Measurements from ENCODE around the gene UQCR11. TPM values are rescaled to one million over a fixed set of nuclear protein-coding genes. Genes with fewer than 3 reads are reported as not detected.

The UQCR11 gene
- total RNA-seq = 10 to 100 TPM; 38.9 to 56.3 TPM

DNA sequence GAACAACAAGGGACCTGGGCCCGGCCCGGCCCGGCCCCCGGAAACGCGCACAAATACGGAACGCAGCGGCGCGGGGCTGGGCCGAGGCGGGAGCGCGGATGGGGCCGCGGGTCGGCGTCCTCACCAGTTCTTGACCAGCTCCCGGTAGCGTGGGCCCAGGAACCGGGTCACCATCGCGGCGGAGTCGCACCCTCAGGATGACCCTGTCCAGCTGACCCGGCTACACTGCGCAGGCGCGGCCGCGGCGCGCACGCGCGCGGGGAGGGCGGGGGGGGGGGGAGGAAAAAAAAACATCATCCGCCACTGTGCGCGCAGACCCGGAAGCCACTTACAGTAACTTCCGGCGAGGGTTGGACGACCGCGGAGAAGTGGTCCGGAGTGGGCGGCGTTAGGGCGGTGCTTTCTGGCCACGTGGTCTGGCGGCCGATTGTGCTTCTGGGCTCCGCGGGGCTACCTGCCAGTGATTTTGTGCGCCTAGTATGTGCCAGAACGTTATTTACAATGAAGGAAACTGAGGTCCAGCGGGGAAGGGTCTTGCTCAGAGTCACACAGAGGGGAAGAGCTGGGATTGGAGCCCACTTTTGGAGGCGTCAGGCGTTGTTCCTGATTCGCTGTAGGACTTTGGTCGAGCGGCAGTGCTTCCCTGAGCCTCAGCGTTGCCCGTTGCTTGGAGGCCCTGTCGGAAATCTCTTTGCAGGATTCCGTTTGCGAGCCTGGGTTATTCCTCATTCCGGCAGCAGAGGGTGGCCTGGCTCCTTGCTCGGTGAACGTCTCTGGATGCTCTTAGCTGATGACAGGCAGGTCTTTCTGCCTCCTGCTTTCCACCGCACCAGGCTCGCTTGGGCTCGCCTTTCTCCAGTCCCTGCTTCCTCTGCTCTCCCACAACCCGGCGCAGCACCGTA lies at the start of gene UQCR11:
Gene UQCR11 (minus strand): TSS at position 227 of the 902 bp plus-strand sequence. CDS start 53 bp downstream, at position 174.

DNA sequence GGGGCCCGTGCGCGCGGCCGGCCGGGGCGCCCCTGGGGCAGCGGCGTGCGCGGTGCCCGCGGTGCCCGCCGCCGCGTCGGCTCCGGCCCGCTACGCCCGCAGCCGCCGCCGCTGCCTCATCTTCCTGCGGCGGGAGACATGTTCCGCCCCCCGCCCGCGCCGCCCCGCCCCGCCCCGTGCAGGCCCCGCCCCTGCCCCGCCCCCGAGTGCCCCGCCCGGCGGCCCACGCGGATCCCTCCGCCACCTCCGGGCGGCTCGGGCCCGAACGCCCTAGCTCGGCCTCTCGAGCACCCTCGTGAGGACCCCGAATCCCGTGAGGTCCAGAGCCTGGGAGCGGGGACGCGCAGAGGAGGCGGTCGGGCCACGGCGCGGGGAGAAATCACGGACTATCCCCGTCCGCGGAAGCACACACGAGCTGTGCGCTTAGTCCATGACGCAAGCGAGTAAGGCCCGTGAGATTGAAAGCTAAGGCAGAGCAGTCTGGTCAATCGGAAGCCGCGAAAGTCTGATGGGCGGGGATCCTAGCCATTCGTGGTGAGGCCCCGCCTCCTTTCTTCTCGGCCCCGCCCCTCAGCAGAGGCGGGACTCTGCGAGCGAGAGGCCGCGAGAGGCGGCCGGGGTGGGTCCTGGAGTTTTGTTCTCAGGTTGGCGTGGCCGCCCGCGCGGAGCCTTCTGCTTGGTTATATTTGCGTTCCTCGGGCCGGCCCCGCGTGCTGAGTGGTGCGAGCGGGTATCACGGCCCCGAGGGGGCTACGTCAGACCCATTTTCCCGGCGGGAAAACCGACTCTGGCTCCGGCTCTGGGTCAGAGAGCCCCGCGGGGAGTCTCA lies 47.4 kb upstream of the UQCR11 start, which contains the start of gene TCF3:
Gene TCF3 (minus strand): TSS at position 145 of the 829 bp plus-strand sequence. CDS start 2,367 bp downstream, outside the sequence.

DNA sequence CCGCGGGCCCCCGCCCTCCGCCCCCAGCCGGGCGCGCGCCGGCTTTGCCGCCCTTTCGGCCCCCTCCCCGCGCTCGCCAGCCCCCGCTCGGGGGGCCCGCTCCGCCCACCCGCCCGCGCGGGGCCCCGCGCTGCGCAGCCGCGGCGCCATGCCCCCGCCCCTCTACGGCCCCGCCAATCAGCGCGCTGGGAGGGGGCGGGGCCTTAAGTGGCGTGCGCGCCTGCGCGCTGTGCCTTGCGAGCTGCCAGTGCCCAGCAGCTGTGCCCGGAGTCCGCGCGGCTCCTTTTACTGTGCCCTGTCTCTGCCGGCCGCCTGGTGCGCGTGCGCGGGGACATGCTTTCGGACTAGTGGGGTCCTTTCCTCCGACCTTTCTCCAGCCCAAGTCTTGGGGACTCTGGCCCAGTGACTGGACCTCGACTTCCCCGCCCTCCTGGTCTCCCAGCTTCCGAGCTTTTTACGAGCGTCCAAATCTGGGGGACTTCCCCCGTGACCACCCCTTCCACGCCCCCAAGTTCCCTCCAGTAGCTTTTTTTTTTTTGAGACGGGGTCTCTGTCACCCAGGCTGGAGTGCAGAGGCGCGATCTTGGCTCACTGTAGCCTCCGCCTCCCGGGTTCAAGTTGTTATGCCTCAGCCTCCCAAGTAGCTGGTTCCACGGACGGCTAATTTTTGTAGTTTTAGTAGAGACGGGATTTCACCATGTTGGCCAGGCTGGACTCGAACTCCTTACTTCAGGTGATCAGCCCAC lies 12.3 kb downstream of the UQCR11 start, which contains the start of gene MBD3:
Gene MBD3 (minus strand): TSS at position 111 of the 746 bp plus-strand sequence. CDS start 234 bp downstream, outside the sequence.

DNA sequence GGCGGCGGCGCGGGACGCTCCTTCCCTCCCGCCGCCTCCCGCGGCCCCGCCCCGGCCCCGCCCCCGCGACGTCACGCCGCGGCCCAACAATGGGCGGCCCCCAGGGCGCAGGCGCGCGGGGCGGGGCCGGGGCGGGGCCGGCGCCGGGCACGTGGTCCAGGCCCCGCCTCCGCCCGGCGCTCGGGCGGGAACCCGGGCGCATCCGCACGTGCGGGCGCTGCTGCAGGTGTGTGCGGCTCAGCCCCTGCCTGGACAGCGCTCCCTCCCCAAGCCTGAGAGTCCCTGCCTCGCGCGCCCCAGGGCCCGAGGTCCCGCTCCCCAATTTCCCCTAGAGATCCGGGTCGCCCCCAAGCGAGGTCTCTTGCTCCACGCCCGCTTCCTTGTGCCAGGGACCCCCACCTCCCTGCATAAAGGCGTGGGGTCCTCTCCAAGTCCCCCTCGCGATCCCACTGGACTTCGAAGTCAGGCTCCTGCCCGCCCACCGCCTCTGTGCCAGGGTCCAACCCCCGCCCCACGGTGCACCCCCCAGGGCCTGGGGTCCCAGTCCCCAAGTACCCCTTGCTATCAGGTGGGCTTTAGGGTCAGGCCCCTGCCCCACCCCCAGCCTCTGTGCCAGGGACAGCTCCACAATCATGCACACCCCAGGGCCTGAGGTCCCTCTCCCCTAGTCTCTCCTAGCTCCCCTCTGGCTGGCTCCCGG lies 36.8 kb downstream of the UQCR11 start, which contains the start of gene MEX3D:
Gene MEX3D (minus strand): TSS at position 6 of the 700 bp plus-strand sequence. CDS start 267 bp downstream, outside the sequence.

Small RNA genes within 50 kb of the gene (small RNA-seq; reads per million reads assigned to genes)
- gene AC005943.2 (0 reads per million in 2 donors), gene RN7SL477P (0 reads per million in 2 donors), gene RNU6-1223P (0 reads per million in 2 donors)

Other genes with a start within 250 kb of the UQCR11 start
- gene NDUFS7, start 221.6 kb downstream of the UQCR11 start, total RNA-seq = 10 to 100 TPM; 87.2 to 89.5 TPM
- 10 to 100 TPM; 19.3 to 20.6 TPM for gene GAMT, start 203.9 kb downstream of the UQCR11 start, total RNA-seq
- 10 to 100 TPM; 41.6 to 61.6 TPM for gene DAZAP1, start 197.9 kb downstream of the UQCR11 start, total RNA-seq
- gene RPS15, start 167.1 kb downstream of the UQCR11 start, total RNA-seq = 100 to 1,000 TPM; 480 to 582 TPM
- gene APC2, start 155.3 kb downstream of the UQCR11 start, total RNA-seq = under 1 TPM; under 0.01 TPM
- gene C19orf25, start 126.2 kb downstream of the UQCR11 start, total RNA-seq = 10 to 100 TPM; 20.0 to 26.6 TPM
- 1 to 10 TPM in 1 of 2 donors, under 1 TPM in 1; 0.67 to 2.4 TPM for gene PCSK4, start 115.1 kb downstream of the UQCR11 start, total RNA-seq
- 1 to 10 TPM; 3.0 to 3.1 TPM for gene REEP6, start 114.3 kb downstream of the UQCR11 start, total RNA-seq
- 1 to 10 TPM; 1.7 to 2.4 TPM for gene ADAMTSL5, start 92.4 kb downstream of the UQCR11 start, total RNA-seq
- gene PLK5, start 81.4 kb downstream of the UQCR11 start, total RNA-seq = under 1 TPM in 1 of 2 donors, not detected in 1; under 0.01 TPM
- 10 to 100 TPM; 16.5 to 18.0 TPM for gene MEX3D, start 37.1 kb downstream of the UQCR11 start, total RNA-seq
- gene MBD3, start 12.6 kb downstream of the UQCR11 start, total RNA-seq = 10 to 100 TPM; 68.1 to 69.3 TPM
- gene TCF3, start 47.2 kb upstream of the UQCR11 start, total RNA-seq = 10 to 100 TPM; 34.8 to 49.3 TPM
- not detected for gene ONECUT3, start 148.0 kb upstream of the UQCR11 start, total RNA-seq
- gene ATP8B3, start 206.8 kb upstream of the UQCR11 start, total RNA-seq = 1 to 10 TPM; 1.7 to 4.0 TPM
- 10 to 100 TPM; 10.7 to 14.7 TPM for gene REXO1, start 243.0 kb upstream of the UQCR11 start, total RNA-seq

Measured in melanocyte of skin (primary cell).